Naive B cell (primary cell): Measurements from ENCODE around the gene SULT1C4. TPM values are rescaled to one million over a fixed set of nuclear protein-coding genes. Genes with fewer than 3 reads are reported as not detected.

Source experiments
- ATAC-seq, 2 donors: fragments of 150-1000 bp; cut with Tn5 transposase; 2 replicates each; pipeline ENCODE4 v1.10.0; 2021; ENCODE audit warnings: low read depth in 2 of 2, mild to moderate bottlenecking in 2 of 2, moderate library complexity in 2 of 2
- DNase-seq: peaks from one replicate; pipeline ENCODE4 v3.0.0; 2022
- H3K27ac Mint-ChIP-seq, 6 donors: one replicate each; pipeline ENCODE4 v1.8.0; 2020 to 2022; ENCODE audit warnings: mild to moderate bottlenecking in 6 of 6, mixed read lengths in 6 of 6, moderate library complexity in 5 of 6, inconsistent platforms in 2 of 6
- H3K27me3 Mint-ChIP-seq, 3 donors: one replicate each; pipeline ENCODE4 v1.8.0; 2021 to 2022; ENCODE audit warnings: mixed read lengths in 3 of 3, mild to moderate bottlenecking in 1 of 3
- H3K36me3 Mint-ChIP-seq, 2 donors: one replicate each; pipeline ENCODE4 v1.8.0; 2020 to 2022; ENCODE audit warnings: mixed read lengths in 2 of 2, inconsistent platforms in 1 of 2, mild to moderate bottlenecking in 1 of 2
- H3K4me1 Mint-ChIP-seq, 3 donors: one replicate each; pipeline ENCODE4 v1.8.0; 2020 to 2022; ENCODE audit warnings: mixed read lengths in 3 of 3, inconsistent platforms in 1 of 3, mild to moderate bottlenecking in 1 of 3, moderate library complexity in 1 of 3
- H3K4me3 Mint-ChIP-seq, 8 donors: one replicate each; pipeline ENCODE4 v1.8.0; 2020 to 2022; ENCODE audit warnings: mild to moderate bottlenecking in 8 of 8, mixed read lengths in 8 of 8, moderate library complexity in 8 of 8, inconsistent platforms in 2 of 8
- H3K9me3 Mint-ChIP-seq, 7 donors: one replicate each; pipeline ENCODE4 v1.8.0; 2020 to 2022; ENCODE audit warnings: mixed read lengths in 7 of 7, mild to moderate bottlenecking in 5 of 7, inconsistent platforms in 2 of 7, moderate library complexity in 1 of 7
- polyA plus RNA-seq, 6 donors: library from polyadenylated mRNA; unstranded; fragments of 300-500 nt; fragmentation: Illumina TruSeq; gene quantifications; one replicate each; pipeline ENCODE4 v1.2.3, GENCODE V29; 2021; ENCODE audit warnings: low read depth in 6 of 6

The SULT1C4 gene
- polyA plus RNA-seq, 6 donors from 2014 or later, result not detected

DNA sequence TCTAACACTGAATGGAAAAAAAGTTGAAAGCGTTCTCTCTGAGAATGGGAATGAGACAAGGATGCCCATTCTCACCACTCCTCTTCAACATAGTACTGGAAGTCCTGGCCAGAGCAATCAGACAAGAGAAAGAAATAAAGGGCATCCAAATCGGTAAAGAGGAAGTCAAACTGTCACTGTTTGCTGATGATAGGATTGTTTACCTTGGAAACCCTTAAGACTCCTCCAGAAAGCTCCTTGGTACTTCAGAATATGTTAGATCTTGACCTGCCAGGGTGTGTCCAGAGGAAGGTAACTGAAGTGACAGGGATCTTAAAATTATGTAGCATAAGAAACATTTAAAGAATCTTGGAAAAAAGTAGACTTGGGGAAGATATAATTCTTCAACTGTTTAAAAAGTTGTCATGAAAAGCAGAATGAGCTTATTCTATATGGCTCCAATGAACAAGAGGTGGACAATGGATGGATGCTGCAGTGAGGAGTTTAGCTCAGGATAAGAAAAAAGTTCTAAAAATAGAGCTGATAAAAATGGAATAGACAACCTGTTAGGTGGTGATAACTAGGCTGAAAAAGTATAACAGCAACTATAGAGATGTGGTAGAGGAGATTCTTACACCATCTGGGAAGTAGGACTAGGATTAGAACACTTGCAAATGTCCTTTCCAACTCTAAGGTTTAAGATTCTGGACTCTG lies 16.8 kb upstream of the SULT1C4 start:
- no peak for ATAC-seq
- no peak overlapping the region for H3K4me3 Mint-ChIP-seq

GRCh38 chr2:108363024-108363907 lies 14.5 kb upstream of the SULT1C4 start:
- peaks cover 0 to 4% (median 0%) of the 10 kb centered on the region in 3 donors for H3K27me3 Mint-ChIP-seq
- H3K27ac Mint-ChIP-seq, result peak overlapping the region in 1 of 6 donors; percentile 5
- DNase-seq (no peak), ATAC-seq (no peak)
- H3K9me3 Mint-ChIP-seq, result no peaks in the 10 kb centered on the region
- H3K36me3 Mint-ChIP-seq, result no peaks in the 10 kb centered on the region
- H3K4me1 Mint-ChIP-seq, result peaks cover 0 to 9% (median 8%) of the 10 kb centered on the region in 3 donors
- no peak overlapping the region for H3K4me3 Mint-ChIP-seq

More for the DNA sequence above, 16.8 kb upstream of the SULT1C4 start:
- H3K27me3 Mint-ChIP-seq, result peaks cover 0 to 4% (median 0%) of the 10 kb centered on the region in 3 donors
- H3K36me3 Mint-ChIP-seq, result no peaks in the 10 kb centered on the region
- H3K27ac Mint-ChIP-seq, result no peak overlapping the region
- no peak for DNase-seq
- H3K9me3 Mint-ChIP-seq, result no peaks in the 10 kb centered on the region
- peaks cover 0 to 9% (median 8%) of the 10 kb centered on the region in 3 donors for H3K4me1 Mint-ChIP-seq

DNA sequence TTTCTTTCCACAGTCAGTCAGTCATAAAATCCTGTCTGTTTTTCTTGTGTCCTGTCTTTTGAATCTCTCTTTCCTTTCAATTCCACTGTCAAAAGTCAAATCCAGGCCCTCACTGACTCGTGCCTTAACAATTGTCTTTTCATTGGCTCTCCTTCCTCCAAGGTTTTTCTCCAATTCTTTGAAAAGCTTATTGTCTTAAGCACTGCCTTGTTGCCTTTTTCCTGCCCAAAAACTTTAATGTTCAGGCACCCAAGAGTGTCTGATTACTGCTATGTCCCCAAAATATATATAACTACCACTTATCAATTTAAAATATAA lies 13.9 kb upstream of the SULT1C4 start:
- no peak overlapping the region for H3K27ac Mint-ChIP-seq
- H3K4me1 Mint-ChIP-seq, result peaks cover 0 to 9% (median 8%) of the 10 kb centered on the region in 3 donors
- H3K36me3 Mint-ChIP-seq, result no peaks in the 10 kb centered on the region
- no peak overlapping the region for H3K4me3 Mint-ChIP-seq
- H3K9me3 Mint-ChIP-seq, result no peaks in the 10 kb centered on the region
- DNase-seq (no peak), ATAC-seq (no peak)
- H3K27me3 Mint-ChIP-seq, result peaks cover 0 to 4% (median 0%) of the 10 kb centered on the region in 3 donors

- Mint-ChIP-seq H3K9me3 (no peaks in the 10 kb centered on the region), H3K27ac (no peak overlapping the region)
Measured at GRCh38 chr2:108364676-108365297, 13.0 kb upstream of the SULT1C4 start.

GRCh38 chr2:108365656-108366055 lies 12.1 kb upstream of the SULT1C4 start:
- Mint-ChIP-seq H3K27me3 (peaks cover 0 to 1% (median 0%) of the 10 kb centered on the region in 3 donors), H3K9me3 (no peaks in the 10 kb centered on the region), H3K27ac (no peak overlapping the region), H3K36me3 (no peaks in the 10 kb centered on the region), H3K4me1 (peaks cover 0 to 9% (median 8%) of the 10 kb centered on the region in 3 donors), H3K4me3 (no peak overlapping the region)
- DNase-seq (no peak), ATAC-seq (no peak)

More at GRCh38 chr2:108364676-108365297, 13.0 kb upstream of the SULT1C4 start:
- ATAC-seq (no peak), DNase-seq (no peak)
- H3K36me3 Mint-ChIP-seq, result no peaks in the 10 kb centered on the region
- peak overlapping the region in 1 of 8 donors; percentile 18 for H3K4me3 Mint-ChIP-seq
- H3K27me3 Mint-ChIP-seq, result peaks cover 0 to 4% (median 0%) of the 10 kb centered on the region in 3 donors
- peaks cover 0 to 9% (median 8%) of the 10 kb centered on the region in 3 donors for H3K4me1 Mint-ChIP-seq

GRCh38 chr2:108367014-108367413 lies 10.7 kb upstream of the SULT1C4 start:
- Mint-ChIP-seq H3K4me1 (peaks cover 0 to 9% (median 8%) of the 10 kb centered on the region in 3 donors), H3K27me3 (no peaks in the 10 kb centered on the region), H3K4me3 (no peak overlapping the region)

GRCh38 chr2:108367561-108368175 lies 10.1 kb upstream of the SULT1C4 start:
- no peak overlapping the region for H3K27ac Mint-ChIP-seq
- no peak for DNase-seq
- no peaks in the 10 kb centered on the region for H3K36me3 Mint-ChIP-seq
- peaks cover 0 to 9% (median 8%) of the 10 kb centered on the region in 3 donors for H3K4me1 Mint-ChIP-seq
- no peaks in the 10 kb centered on the region for H3K27me3 Mint-ChIP-seq
- no peak overlapping the region for H3K4me3 Mint-ChIP-seq
- no peak for ATAC-seq
- no peaks in the 10 kb centered on the region for H3K9me3 Mint-ChIP-seq

More at GRCh38 chr2:108367014-108367413, 10.7 kb upstream of the SULT1C4 start:
- DNase-seq (no peak), ATAC-seq (no peak)
- no peaks in the 10 kb centered on the region for H3K9me3 Mint-ChIP-seq
- H3K27ac Mint-ChIP-seq, result no peak overlapping the region
- no peaks in the 10 kb centered on the region for H3K36me3 Mint-ChIP-seq

DNA sequence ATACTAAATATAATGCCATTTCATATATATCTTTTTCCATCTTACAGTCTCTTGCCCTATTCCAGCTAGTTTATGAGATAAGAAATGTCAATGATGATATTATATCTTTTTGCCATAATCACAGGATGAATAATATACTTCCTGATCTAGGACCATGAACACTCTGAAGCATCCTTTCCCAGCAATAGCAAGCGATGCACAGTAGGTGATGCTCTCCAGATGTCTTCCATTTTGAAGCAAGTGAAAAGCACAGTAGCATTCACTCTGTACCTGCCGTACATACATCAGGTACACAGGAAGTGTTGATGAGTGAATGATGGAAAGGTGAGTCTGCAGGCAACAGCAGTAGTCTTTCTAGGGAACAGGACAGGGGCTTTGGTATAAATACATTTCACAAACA lies 8.6 kb upstream of the SULT1C4 start:
- Mint-ChIP-seq H3K27me3 (no peaks in the 10 kb centered on the region), H3K36me3 (no peaks in the 10 kb centered on the region), H3K4me3 (no peak overlapping the region), H3K9me3 (no peaks in the 10 kb centered on the region), H3K4me1 (no peaks in the 10 kb centered on the region), H3K27ac (no peak overlapping the region)
- ATAC-seq (no peak), DNase-seq (no peak)

- no peak overlapping the region for H3K27ac Mint-ChIP-seq
- no peaks in the 10 kb centered on the region for H3K27me3 Mint-ChIP-seq
Measured at GRCh38 chr2:108370080-108370479, 7.7 kb upstream of the SULT1C4 start.

DNA sequence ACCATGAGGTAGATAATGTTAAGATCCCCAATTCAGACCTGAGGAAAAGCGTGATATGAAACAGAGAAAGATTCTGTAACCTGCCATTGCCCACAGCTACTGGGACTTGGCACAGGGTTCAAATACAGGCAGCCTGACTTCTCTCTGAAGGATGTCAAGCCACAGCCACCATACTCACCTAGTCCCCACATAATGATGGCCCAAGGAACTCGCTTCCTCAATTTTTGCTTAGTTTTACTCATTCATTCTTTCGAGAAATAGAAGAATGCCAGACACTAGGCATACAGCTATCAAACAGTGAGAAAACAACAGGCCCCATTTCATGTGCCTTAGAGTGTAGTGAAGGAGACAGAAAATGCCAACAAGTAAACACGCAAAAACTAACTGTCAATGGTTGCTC lies 980 bp upstream of the SULT1C4 start:
- DNase-seq, result no peak
- Mint-ChIP-seq H3K27me3 (peaks cover 0 to 14% (median 5%) of the 10 kb centered on the region in 3 donors), H3K4me1 (peaks cover 7 to 14% (median 14%) of the 10 kb centered on the region in 3 donors), H3K4me3 (peak overlapping the region in 2 of 8 donors; percentile 17 to 23), H3K27ac (peak overlapping the region in 2 of 6 donors; percentile 13 to 29), H3K36me3 (no peaks in the 10 kb centered on the region), H3K9me3 (no peaks in the 10 kb centered on the region)
- ATAC-seq, result no peak

More at GRCh38 chr2:108370080-108370479, 7.7 kb upstream of the SULT1C4 start:
- ATAC-seq, result no peak
- DNase-seq, result no peak
- H3K9me3 Mint-ChIP-seq, result no peaks in the 10 kb centered on the region
- H3K4me1 Mint-ChIP-seq, result no peaks in the 10 kb centered on the region
- H3K36me3 Mint-ChIP-seq, result no peaks in the 10 kb centered on the region
- no peak overlapping the region for H3K4me3 Mint-ChIP-seq

DNA sequence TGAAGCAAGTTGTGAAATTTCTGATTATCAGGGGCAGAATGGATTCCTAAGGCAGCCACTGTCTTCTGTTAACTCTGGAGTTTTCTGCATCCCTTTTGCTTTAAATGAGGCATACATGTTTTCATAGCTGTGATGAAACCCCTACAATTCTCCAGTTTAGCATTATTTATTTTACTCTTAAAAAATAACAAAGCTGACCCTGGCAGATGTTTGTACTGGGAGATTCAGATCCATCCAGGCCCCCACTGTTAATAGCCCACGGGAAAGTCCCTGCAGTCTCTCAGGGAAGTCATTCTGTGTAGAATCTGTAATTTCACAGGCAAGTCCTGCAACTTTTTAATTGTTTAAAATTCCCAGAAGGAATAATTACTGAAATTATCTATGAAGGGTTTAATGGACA lies 353 bp upstream of the SULT1C4 start:
- no peak for ATAC-seq
- H3K9me3 Mint-ChIP-seq, result no peaks in the 10 kb centered on the region
- no peaks in the 10 kb centered on the region for H3K36me3 Mint-ChIP-seq
- peak overlapping the region in 2 of 6 donors; percentile 13 to 77 for H3K27ac Mint-ChIP-seq
- peaks cover 7 to 14% (median 14%) of the 10 kb centered on the region in 3 donors for H3K4me1 Mint-ChIP-seq
- H3K27me3 Mint-ChIP-seq, result peaks cover 0 to 14% (median 5%) of the 10 kb centered on the region in 3 donors
- H3K4me3 Mint-ChIP-seq, result peak overlapping the region in 6 of 8 donors; percentile 5 to 59 (median 42)
- no peak for DNase-seq

DNA sequence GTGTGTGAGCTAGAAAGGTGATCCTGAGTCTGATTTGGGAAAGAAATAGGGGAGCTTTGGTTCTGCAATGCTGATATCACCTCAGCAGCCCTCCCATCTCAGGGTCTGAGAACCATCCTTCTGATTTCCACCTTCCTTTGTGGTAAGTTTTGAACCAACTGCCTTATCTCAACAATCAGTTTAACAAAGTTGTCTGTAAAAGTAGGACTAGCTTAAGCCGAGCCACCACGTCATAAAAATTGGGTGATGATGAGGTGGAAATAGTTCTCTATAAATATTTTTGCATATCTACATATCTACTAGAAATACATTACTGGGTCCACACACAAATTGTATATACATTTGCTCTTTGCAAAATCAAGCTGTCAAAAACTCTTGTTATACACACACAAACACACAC lies 1.1 kb downstream of the SULT1C4 start:
- DNase-seq (no peak), ATAC-seq (no peak)
- Mint-ChIP-seq H3K27ac (no peak overlapping the region), H3K4me3 (peak overlapping the region in 1 of 8 donors; percentile 10), H3K9me3 (no peaks in the 10 kb centered on the region), H3K4me1 (peaks cover 12 to 20% (median 14%) of the 10 kb centered on the region in 3 donors), H3K36me3 (no peaks in the 10 kb centered on the region), H3K27me3 (peaks cover 0 to 14% (median 5%) of the 10 kb centered on the region in 3 donors)

DNA sequence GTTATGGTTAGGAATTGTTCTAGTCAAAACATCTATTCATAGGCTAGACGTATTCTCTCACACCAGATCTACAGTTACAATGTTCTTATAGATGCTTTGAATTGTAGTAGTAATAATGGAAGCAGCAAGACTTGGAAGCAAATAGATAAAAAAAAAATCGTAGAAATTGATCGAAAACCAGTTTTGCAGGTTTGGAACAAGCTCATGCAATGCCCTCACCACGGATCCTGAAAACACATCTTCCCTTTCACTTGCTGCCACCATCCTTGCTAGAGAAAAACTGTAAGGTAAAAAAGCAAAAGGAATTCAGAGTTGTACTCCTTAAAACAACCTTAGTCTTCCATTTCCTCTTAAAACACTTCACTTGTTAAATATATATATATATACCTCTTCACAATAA lies 4.4 kb downstream of the SULT1C4 start:
- H3K9me3 Mint-ChIP-seq, result no peaks in the 10 kb centered on the region
- peaks cover 9 to 16% (median 11%) of the 10 kb centered on the region in 3 donors for H3K4me1 Mint-ChIP-seq
- H3K4me3 Mint-ChIP-seq, result no peak overlapping the region
- no peak for ATAC-seq
- H3K27ac Mint-ChIP-seq, result no peak overlapping the region
- H3K36me3 Mint-ChIP-seq, result no peaks in the 10 kb centered on the region
- H3K27me3 Mint-ChIP-seq, result peaks cover 0 to 2% (median under 1%) of the 10 kb centered on the region in 3 donors
- DNase-seq, result no peak
